Measurements from ENCODE around the gene AGAP2.

Gene AGAP2

DNA sequence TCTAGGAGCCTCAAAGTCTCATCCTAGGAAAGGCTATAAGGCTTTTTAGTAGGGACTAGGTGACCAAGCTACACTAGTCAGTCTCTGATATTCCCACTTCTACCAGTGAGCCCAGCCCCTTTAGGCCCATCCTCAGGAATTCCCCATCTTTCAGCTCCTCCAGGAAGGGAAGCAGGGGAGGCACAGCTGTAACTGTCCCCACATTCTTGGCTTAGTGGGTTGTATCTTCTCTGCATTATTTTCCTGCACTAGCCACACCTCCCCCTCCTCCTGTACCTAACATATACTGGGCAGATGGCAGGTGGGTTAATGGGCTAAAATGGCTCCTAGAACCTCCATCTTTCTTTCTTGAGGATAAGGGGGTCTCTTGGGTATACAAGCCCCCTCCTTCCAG is 28.8 kb upstream of the AGAP2 start:
- DNase-seq (ENCODE audit: low spot score), result no peak

DNA sequence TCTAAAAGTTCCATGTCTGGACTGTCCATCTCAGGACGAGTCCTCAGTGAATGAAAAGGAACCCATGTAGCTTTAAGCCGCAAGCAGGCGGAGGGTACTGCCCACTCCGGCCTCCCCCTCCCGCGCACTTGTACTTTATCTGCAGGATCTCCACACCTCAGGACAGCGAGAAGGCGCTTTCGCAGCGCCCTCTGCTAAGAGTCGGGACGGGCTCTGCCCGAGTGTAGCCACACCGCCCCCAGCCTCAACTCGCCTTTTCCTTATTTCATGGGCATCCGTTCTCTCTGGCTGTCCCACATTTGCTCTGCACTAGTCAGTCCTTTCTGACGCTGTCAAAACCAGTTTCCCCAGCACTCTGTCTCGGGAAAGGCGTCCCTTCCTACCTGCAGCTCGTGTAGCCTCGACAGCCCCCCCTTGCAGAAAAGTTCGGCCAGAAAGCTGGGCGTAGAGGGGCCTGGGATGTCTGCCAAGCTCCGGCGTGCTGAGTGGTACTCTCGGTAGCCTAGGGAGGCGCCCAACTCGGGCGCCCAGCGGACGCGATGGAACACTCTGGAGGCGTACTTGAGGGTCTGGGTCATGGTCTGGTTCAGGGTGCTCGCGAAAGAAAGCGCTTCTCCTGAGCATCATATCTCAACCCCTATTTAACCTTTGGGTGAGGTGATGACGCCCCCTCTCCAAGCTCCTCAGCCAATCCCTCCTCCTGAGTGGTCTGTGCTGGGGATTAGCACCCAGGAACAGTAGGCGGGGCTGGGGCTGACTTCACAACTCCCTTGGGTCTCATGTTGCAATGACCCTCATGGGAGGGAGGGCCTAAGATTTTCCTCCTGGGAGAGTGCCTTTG is 28.1 kb upstream of the AGAP2 start, which contains the start of gene CYP27B1:
CYP27B1 (minus strand) TSS at position 615 of the 841 bp plus-strand sequence; CDS start at position 578, 37 bp downstream.
- peak; percentile 31 for DNase-seq (ENCODE audit: low spot score)

DNA sequence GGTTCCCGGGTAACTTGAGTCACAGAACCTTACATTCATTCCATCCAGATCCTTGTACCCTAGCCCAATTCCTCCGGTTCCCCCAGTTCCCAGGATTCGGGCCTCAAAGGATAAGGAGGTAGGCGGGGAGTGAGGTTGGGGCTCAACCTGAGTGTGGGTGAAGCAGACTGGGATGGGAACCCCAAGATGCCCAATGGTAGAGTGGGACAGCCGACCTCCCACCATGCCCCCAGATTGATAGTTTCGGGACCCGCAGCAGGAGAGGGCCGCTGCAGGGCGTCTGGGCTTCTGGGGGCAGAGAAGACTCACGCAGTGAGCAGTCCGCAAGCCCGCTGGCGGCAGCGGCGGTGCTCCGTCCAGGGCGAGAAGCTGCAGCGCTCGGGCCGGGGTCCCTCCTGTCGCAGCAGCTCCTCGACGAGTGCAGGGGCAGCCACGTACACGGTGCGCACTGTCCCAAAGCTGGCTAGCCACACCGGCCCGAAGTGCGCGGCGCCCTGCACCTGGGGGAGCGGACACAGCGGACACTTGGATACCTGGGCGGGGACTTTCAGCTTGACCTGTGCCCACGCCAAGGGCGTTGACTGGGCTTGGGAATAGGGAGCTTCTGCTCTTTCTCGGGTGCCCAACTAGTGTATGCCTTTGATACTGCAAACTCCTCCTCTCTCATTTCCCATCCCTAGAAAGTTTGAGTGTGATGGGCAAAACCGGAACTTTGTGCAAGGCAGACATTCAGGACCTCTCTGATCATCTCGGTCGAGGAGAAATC is 27.3 kb upstream of the AGAP2 start:
- DNase-seq (ENCODE audit: low spot score), result no peak

DNA sequence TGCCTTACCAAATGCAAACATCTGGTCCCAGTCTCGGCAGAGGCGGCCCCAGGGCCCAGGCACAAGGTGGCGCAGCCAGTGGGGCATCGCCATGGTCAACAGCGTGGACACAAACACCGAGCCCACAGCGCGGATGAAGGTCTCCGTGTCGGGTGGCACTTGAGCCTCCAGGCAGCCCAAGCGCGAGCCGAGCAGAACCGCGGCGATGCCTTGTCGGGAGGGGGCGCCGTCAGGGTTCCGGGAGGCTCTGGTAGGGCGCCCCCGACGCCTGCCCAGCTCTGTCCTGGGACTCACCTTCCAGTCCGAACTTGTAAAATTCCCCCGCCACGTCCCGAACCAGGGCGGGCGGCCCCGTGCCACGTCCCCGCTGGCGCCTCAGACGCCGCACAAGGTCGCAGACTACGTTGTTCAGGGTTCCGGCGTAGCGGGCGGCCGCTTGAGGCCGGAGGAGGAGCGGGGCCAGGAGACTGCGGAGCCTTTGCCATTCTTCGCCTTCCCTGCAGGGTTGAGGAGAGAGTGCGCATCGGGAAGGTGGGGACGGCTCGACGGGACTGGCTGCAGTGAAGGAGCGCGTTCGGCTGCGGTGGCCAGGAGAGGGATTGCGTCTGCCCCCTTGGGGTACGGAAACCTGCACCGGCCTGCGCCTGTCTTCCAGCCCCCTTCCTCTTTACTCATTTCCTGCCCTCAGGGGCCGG is 26.6 kb upstream of the AGAP2 start:
- peak; percentile 40 for DNase-seq (ENCODE audit: low spot score)

DNA sequence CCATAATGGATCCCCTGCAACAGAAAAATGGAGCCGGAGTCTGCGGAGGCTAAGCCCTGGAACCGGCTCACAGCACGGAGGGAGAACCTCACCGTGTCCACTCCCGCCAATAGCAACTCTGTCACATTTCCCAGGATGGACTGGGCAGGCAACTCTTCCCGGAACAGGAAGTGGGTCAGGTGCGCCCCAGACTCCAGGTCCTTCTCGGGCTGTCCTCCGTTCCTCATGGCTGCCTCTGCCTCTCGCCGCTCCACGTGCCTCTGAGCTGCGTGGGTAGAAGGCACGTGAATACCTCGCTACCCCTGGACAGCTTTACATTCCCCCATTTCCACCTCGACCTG is 26.1 kb upstream of the AGAP2 start:
- peak; percentile 26 for DNase-seq (ENCODE audit: low spot score)

DNA sequence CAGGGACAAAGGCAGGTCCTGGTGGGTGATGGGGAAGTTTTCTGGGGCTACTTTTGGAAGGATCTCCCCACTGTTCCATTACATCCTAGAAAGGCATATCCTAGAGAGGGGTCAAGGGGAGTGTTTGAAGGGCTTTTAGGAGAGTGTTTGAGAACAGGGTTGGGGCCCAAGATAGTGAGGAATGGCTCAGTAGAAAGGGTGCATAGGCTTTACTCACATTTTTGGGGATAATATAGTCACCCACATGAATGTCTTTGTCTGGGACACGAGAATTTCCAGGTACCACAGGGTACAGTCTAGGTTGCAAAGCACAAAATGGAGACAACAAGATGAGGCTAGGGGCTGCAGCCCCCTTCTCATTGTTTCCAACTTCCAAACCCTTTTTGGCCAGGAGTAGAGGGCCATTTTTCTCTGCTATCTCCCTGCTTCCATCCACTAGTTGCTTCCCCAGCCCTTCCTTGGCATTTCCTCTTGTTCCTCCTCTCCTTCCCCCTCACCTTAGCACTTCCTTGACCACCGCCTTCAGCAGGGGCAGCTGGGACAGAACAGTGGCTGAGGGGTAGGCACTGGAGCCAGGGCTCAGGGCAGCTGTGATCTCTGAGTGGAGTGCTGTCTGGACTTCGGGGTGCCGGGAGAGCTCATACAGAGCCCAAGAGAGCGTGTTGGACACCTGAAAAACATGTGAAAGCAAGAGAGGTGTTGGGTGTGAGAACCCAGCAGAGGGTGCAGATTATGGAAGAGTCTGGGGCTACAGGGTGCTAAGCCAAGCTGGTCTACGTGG is 25.5 kb upstream of the AGAP2 start:
- DNase-seq (ENCODE audit: low spot score), result no peak

DNA sequence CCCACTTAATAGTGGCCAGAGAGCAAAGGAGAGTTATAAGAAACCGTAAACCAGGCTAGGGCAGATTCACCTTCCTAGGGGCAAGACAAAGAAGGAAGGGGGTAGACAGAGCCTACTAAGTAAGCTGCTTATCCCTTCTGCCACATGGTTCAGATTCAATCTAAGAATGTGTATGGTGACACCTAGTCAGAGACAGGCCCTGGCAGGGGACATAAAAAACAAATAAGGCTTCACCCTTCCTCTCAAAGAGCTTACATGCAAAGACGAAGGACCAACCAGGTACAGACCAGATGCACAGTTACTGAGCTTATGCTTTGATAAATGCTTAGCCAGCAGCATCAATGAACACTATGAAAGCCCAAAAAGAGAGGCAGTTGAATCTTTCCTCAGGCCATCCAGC is 23.9 kb upstream of the AGAP2 start:
- no peak for DNase-seq (ENCODE audit: low spot score)

DNA sequence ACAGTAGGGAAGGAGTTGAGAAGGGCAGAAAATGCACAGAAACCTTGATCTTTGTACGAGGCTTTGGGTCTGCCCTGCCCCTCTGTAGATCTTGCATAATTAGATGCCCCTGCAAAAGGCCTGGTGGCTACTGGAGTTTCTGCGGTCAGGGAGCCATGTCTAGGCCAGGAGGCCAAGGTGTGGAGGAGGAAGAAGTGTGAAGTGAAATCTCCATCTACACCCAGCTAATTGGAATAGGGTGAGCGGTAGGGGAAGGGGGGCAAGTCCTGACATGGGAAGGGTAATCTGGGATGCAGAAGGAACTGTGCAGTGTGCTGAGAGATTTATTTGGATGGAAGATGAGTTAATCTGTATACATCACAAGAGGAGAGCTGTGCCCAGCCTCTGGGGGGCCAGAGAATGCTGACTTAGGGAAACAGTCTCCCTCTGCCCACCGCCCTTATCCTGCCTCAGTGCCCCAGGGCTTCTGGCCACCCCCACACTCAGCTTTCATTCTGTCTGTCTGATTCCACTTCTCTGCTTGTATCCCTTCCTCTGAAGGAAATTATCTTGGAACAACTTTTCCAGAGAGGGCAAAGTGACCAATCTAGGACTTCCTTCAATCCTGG is 23.0 kb upstream of the AGAP2 start:
- no peak for DNase-seq (ENCODE audit: low spot score)

DNA sequence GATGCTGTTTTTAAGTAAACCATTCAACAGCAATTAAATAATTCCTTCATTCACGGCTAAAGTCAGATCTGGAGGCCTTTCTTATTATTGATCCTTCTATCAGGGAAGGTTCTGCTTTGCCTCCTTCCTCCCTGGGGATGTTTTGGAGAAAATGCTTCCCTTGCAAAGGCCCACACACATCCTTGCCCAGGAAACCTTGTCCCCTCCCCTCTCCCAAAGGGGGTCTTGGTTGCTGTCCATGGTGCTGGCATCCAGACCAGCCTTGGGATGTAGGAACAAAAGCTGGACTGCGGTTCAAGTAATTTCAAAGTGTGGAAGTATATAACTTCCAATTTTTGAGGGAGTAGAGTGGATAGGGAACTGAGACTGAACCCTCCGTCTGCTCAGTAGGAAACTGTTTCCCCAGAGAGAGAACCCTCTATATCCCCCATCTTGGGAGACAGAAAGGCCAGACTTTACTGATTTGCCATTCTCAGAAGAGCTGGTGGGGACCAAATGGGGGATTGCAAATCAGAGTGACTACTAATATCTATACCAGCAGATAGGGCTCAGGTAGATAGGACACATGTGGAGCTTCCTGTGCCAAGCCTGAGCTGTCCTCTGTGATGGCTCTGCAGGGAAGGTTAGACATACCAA is 21.9 kb upstream of the AGAP2 start:
- DNase-seq (ENCODE audit: low spot score), result no peak

DNA sequence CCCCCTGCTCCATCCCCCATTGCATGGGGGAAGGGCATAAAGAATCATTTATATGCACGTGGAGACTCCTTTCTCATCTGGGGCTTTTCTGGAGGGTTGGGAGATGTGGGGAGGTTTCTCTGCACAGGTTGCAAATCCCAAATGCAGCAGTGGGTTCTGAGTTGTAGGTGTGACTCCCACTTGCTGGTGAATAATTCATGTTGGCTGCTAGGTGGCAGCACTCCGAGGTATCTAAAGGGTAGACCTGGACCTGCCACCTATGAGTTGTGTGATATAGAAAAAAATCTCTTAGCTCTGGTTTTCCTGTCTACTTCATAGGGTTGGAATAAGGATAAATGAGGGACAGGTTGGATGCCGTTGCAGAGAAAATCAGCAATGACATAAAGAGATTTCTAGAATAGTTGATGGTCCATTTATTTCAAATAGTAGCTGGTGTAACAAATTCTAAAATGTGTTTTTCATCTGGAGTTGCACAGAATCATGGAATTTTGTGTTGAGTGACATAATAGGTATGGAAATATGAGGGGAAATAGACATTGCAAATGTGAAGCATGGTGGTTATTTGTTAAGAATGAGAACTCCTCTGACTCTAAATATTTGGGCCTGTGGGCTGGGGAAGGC is 20.9 kb upstream of the AGAP2 start:
- peak; percentile 58 for DNase-seq (ENCODE audit: low spot score)

DNA sequence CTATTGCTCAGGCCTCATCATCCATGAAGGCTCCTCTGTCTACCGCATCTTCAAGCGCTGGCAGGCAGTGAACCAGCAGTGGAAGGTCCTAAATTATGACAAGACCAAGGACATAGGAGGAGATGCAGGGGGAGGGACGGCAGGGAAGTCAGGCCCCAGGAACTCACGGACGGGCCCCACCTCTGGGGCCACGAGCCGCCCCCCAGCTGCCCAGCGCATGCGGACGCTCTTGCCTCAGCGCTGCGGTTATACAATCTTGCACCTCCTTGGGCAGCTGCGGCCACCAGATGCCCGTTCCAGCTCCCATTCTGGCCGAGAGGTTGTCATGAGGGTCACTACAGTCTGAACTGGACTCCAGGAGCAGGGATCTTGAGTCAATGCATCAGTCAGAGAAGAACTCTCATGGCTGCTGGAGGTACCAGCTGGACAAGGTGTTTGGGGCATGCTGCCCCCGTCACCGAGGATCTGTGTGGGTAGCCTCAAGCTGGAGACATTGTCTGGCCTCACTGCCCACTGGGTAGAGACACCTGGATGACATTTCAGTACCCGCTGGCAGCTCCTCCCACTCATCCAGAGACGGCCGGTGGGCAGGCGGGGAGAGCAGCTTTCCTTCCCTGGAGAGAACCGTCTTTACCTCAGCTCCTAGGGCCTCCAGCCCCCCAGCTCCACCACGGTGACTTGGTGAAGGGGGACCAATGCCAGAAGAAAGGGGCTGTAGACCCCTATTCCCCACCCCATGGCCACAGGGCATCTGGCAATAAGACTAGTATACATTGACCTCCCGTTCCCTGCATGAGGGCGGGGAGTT is 20.2 kb upstream of the AGAP2 start:
- no peak for DNase-seq (ENCODE audit: low spot score)

DNA sequence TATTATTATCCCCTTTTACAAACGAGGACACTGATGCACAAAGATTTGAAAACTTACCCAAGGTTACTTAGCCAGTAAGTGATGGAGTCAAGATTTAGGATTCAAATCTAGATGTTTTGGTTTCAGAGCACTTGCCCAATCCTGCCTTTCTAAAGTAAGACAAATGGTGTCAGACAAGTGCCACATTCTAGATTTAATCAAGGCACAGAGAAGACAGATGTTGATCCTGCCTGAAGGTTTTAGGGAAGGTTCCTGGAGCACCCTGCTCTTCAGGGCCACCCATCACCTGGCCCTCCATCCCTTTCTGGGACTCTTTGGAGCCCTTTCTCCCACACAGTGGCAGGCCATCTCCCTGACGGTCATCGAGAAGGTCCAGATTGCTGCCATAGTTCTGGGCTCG is 19.2 kb upstream of the AGAP2 start:
- no peak for DNase-seq (ENCODE audit: low spot score)

DNA sequence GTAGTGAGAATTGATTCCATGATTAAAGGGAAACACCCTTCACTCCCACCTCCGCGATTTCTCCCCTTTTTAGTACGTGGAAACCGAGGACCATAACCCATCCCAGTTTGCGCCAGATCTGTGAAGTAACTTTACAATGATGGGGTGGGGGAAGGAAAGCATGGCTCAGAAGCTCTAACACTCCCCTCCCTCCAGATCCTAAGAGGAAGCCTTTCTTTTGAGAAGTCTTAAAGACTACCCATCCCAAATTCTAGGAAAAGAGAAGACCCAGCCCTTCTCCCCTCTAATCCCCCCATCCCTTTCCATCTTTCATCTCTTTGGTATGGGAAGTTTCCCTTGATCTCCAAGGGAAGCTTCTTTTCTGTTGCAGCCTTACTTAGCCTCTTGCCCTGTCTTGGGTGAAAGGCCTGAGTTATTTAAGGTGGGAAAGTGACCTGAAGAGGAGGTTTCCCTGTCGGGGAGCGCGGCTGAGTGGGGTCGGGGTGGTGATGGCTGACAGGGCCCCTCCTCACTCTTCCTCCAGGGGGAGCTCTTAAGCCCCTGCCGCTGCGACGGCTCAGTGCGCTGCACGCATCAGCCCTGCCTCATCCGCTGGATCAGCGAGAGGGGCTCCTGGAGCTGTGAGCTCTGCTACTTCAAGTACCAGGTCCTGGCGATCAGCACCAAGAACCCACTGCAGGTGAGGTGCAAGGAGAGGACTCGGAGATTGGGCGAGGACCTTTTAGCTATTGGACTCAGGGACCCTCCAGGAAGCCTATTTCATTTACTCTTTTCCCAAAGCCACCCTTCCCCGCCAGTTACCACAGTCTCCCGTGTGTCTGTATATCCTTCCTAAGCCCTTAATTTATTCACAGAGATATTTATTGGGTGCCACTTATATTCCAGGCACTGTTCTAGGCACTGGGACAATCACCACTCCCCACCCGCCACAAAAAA is 18.1 kb upstream of the AGAP2 start:
- DNase-seq (ENCODE audit: low spot score), result peak; percentile 34

DNA sequence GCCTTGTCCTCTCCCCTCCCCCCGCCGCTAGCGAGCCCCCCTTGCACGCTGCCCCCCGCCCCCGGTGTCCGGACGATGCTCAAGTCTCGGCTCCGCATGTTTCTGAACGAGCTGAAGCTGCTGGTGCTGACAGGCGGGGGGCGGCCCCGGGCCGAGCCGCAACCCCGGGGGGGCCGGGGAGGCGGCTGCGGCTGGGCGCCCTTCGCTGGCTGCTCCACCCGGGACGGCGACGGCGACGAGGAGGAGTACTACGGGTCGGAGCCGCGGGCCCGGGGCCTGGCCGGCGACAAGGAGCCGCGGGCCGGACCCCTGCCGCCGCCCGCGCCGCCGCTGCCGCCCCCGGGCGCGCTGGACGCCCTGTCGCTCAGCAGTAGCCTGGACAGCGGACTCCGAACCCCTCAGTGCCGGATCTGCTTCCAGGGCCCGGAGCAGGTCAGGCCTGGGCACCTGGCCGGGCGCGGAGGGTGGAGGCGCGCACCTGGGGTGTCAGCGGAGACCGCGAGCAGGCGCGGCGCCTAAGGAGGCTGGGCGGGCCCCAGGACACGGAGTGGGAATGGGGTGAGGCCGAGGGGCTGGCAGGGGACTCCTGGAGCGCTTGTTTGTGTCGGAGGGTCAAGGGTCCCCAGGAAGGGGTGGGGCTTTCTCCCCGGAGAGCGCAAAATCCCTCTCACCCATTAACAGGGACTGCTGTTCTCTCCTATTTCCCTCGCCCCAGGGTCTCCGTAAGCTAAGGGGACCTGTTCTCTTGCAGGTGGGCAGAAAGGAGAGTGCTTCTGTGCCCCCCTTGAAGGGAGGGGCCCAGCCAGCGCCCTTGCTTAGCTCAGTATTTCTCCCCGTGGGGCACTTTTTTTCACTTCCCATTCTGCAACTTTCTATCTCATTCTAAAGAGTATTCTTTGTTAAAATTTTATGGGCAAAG is 17.2 kb upstream of the AGAP2 start:
- peak; percentile 38 for DNase-seq (ENCODE audit: low spot score)

DNA sequence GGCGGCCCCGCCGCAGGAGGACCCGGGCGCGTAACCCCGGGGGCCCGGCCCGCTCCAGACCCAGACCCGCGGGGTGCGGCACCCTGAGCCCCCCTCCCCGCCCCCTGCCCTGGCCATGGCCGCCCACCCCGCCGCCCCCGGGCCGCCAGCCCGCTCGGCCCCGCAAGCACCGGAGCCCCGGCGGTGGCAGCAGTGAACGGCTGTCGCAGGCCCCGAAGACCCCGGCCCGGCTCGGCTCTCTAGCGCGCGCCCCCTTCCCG is 16.6 kb upstream of the AGAP2 start:
- no peak for DNase-seq (ENCODE audit: low spot score)

DNA sequence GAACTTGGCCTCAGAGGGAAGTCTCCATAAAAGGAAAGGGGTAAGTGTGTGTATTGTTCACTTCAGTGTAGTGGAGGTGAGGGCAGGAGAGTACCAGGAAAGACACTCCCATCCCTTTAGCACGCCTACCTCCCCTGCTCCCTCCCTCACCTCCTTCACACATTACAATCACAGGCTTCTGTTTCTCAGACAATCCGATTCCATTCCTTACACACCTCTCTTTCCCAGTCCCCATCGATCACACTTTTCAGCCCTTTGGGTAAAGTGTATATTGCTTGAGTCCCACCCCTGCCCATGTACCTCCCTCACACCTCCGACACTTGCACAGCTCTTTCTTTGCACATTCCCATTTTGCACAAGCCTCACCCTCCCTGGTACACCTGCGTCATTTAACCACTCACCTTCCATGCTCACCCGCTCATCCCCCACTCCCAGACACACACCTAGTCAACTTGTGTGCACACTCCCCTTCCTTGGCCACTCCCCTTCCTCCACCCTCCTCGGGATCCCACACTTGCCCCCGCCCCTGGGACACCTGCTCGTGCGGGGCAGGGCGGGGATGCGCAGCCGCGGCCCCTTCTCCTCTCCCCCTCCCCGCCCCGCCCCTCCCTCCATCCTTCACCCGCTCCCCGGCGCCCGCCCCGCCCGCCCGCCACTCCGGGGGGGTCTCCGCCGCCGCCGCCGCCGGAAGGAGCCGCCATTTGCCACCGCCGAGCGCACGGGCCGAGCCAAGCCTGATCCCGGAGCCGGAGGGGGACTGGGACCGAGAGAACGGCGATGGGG is 16.1 kb upstream of the AGAP2 start, which contains the start of gene MARCHF9:
MARCHF9 (plus strand) TSS at position 693 of the 783 bp plus-strand sequence. CDS start 426 bp downstream, outside the sequence.
- peak; percentile 84 for DNase-seq (ENCODE audit: low spot score)

All from kidney tubule cell (primary cell).